ENCODE results near the gene DOCK2. TPM values are rescaled to one million over a fixed set of nuclear protein-coding genes. Genes with fewer than 3 reads are reported as not detected.

The DOCK2 gene
- total and polyA plus RNA-seq, 9 of the 15 experiments (the other 6 are each of a cell fraction or from before 2014, with no cell fraction given), result 4.5 to 42.6 (median 20.5) TPM

DNA sequence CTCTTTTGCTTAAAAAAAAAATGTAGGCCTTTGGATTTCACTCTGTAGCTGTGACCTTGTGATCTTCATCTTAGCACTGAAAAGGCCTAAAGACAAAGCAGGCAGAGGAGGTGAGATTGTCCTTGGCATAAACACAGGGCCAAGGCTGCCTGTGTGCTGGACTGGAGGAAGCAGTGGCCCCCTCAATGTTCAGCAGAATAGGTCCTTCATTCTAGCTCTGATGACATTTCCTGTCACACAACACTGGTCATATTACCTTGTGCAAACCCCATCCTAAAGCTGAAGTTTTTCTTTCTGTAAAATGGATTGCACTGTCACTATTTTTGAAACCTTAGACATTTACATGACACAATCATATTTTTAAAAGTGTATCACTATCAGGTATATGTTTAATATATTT lies 195.8 kb downstream of the DOCK2 start (continued):
- TF ChIP-seq, protein P1, sequence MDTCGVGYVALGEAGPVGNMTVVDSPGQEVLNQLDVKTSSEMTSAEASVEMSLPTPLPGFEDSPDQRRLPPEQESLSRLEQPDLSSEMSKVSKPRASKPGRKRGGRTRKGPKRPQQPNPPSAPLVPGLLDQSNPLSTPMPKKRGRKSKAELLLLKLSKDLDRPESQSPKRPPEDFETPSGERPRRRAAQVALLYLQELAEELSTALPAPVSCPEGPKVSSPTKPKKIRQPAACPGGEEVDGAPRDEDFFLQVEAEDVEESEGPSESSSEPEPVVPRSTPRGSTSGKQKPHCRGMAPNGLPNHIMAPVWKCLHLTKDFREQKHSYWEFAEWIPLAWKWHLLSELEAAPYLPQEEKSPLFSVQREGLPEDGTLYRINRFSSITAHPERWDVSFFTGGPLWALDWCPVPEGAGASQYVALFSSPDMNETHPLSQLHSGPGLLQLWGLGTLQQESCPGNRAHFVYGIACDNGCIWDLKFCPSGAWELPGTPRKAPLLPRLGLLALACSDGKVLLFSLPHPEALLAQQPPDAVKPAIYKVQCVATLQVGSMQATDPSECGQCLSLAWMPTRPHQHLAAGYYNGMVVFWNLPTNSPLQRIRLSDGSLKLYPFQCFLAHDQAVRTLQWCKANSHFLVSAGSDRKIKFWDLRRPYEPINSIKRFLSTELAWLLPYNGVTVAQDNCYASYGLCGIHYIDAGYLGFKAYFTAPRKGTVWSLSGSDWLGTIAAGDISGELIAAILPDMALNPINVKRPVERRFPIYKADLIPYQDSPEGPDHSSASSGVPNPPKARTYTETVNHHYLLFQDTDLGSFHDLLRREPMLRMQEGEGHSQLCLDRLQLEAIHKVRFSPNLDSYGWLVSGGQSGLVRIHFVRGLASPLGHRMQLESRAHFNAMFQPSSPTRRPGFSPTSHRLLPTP (IDR thresholded peaks at IDR 0.05; ENCODE audit: borderline replicate concordance, extremely low read depth, insufficient read length), result no peak
- TF ChIP-seq BRF1 (IDR thresholded peaks at IDR 0.05; ENCODE audit: borderline replicate concordance, extremely low read depth, insufficient read length) (no peak), RBM25 (IDR thresholded peaks at IDR 0.05; ENCODE audit: low read depth, low read length, severe bottlenecking) (no peak), BMI1 (IDR thresholded peaks at IDR 0.05; ENCODE audit: low read length) (no peak)
- TF ChIP-seq, protein P2, sequence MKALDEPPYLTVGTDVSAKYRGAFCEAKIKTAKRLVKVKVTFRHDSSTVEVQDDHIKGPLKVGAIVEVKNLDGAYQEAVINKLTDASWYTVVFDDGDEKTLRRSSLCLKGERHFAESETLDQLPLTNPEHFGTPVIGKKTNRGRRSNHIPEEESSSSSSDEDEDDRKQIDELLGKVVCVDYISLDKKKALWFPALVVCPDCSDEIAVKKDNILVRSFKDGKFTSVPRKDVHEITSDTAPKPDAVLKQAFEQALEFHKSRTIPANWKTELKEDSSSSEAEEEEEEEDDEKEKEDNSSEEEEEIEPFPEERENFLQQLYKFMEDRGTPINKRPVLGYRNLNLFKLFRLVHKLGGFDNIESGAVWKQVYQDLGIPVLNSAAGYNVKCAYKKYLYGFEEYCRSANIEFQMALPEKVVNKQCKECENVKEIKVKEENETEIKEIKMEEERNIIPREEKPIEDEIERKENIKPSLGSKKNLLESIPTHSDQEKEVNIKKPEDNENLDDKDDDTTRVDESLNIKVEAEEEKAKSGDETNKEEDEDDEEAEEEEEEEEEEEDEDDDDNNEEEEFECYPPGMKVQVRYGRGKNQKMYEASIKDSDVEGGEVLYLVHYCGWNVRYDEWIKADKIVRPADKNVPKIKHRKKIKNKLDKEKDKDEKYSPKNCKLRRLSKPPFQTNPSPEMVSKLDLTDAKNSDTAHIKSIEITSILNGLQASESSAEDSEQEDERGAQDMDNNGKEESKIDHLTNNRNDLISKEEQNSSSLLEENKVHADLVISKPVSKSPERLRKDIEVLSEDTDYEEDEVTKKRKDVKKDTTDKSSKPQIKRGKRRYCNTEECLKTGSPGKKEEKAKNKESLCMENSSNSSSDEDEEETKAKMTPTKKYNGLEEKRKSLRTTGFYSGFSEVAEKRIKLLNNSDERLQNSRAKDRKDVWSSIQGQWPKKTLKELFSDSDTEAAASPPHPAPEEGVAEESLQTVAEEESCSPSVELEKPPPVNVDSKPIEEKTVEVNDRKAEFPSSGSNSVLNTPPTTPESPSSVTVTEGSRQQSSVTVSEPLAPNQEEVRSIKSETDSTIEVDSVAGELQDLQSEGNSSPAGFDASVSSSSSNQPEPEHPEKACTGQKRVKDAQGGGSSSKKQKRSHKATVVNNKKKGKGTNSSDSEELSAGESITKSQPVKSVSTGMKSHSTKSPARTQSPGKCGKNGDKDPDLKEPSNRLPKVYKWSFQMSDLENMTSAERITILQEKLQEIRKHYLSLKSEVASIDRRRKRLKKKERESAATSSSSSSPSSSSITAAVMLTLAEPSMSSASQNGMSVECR (CRISPR knock-in tag; IDR thresholded peaks at IDR 0.05), result no peak

Measured in K562 (cell line).